Mucosa of gallbladder (tissue), 1 donor: ENCODE results near the gene SPNS2. TPM values are rescaled to one million over a fixed set of nuclear protein-coding genes. Genes with fewer than 3 reads are reported as not detected.
A peak's percentile ranks its signal among the peaks of the same experiment; 100 is the strongest.

Experiments used
- DNase-seq: peaks from one replicate; pipeline ENCODE4 v3.0.0-alpha.2; 2020; ENCODE audit warnings: low spot score
- total RNA-seq: library from RNA; stranded (reverse); gene quantifications from one replicate; pipeline ENCODE4 v1.2.1, GENCODE V29; 2021
- donor health status: DM: no; HTN: no; CAD: no.

Gene SPNS2
- total RNA-seq, 1 donor from 2014 or later = 158 TPM

DNA sequence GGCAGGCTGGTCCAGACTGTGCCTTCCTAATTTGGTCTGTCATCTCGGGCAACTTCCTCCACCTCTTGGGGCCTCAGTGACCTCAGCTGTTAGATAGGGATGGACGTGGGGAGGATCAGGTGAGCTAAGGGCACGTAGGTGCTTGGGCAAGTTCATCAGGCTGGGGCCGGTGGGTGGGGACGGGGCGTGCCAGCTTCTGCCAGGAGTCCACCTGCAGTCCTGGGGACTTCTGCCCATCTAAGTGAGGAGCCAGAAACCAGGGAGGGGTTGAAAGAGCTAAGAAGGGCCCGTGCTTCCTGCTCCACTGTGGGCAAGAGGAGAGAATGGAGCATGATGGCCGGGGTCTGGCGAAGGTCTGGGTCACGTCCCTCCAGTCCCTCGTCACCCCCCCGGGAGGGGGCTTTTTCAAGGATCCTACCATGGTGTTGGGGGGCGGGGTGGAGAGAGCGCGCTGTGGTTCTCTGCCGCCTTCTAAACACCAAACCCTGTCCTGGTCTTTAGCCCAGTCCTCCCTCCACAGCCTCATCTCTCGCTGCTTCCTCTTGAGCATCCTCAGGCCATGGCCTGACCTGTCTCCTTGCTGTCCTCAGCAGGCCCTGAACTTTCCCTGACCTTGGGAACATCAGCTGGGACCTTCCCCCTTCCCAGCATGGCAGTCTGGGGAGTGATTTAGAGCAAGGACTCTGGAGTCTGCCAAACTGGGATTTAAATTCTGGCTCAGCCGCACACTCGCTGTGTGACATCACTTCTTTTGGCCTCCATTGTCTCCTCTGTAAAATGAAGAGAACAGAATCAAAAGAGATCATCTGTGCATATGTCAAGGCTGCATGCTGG, 21.6 kb downstream of the SPNS2 start:
- DNase-seq = no peak

DNA sequence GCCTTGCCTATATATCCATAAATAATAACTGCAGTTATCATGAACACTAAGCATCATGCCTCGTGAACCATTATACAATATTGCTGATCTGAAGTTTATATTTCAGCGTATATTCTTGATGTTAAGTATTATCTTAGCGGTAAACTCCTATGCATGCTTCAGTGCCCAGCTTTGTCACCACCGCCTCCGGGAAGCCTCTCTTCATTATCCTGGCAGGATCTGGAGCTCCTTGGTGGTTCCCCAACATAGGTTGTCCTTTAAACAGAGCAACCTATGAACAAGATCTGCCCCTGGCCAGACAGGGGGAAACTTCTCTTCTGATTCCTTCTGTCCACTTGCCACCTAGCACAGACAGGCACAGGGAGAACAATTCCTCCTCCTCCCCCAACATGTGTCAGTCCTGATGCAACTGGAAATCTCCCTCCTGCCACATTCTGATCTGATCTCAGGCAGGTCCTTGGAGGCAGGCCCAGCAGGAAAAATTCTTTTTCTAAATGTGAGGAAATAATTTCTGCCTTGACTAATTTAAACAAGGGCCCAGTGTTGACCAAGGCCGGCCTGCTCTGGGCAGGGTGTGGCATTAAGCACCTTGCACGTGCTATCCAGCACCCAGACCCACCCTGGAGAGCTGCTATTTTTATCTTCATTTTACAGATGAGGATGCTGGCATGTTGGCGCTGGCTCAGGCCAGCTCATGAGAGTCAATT, 22.4 kb downstream of the SPNS2 start:
- peak; percentile 88 for DNase-seq

DNA sequence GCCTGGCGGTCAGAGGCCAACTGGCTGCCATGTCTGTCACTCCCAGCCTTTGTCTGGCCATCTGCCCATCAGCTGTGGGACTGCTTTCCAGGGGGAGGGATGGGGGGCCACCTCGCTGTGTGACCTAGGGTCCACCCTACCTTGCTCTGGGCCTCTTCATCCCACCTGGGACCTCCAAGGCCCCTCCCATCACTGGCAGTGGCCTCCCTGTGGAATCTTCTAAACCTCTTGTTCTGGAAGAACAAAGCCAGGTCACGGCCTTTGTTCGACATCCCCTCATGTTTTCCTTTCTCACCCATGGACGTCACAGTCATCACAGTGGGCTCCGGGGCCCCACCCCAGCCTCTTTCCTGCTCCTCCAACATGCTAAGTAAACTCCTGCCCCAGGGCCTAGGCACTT, 24.0 kb downstream of the SPNS2 start:
- no peak for DNase-seq

DNA sequence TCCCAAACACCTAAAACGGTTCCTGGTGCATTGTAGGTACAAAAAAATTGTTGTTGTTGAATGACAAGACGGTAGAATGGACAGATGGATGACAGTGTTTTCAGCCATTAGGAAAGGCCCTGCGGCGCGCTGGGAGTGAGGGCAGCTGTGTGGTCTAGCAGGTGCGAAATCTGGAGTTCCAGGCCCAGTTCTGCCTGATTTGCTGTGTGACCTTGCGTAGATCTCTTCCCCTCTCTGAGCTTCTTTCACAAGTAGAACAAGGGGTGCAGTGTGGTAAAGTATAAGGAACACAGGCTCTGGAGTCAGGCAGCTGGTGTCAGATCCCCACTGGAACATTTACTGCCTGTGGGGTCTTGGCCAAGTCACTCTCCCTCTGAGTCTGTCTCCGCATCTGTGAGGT, 25.3 kb downstream of the SPNS2 start:
- DNase-seq = no peak

DNA sequence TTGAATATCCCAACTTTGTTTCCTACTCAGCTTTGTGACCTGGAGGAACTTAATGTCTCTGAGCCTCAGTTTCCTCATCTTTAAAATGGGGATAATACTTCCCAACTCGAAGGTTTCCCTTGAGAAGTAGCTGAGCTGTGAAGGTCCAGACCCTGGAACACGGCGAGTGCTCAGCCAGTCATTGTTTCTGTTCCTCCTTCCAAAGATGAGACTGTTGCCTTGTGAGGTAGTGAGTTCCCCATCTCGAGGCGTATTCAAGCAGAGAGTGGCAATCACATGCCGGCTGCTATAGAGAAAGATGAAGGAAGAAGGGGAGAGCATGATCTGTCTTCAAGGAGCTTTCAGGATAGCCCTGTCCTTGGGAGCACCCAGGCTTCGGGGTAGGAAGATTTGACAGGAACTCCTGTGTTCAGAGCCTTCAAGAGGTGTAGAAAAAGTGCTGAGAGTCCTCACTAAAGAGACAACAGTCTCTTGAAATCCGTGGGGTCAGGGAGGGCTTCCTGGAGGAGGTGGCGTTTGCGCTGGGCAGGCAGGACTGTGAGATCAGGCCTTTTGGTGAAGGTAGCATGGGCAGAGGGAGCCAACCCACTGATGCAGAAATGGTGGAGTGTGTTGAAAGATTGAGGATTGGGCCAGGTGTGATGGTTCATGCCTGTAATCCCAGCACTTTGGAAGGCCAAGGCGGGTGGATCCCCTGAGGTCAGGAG, 27.2 kb downstream of the SPNS2 start:
- DNase-seq = no peak

DNA sequence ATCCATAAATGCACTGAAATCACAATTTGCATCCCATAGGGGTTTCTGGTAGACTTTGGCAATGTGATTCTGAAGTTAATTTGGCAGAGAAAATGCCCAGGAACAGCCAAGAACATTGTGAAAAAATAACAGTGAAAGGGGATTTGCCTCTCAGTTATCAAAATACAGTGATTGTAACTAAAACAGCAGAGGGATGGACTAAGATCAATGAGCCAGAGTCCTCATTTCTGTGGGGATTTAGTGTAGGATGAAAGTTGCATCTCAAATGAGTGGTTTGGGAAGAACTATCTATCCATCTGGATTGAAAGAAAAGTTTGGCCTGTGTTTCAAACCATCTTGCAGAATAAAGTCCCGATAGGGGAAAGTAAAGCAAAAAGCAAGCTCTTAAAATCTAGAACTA, 28.5 kb downstream of the SPNS2 start:
- no peak for DNase-seq

DNA sequence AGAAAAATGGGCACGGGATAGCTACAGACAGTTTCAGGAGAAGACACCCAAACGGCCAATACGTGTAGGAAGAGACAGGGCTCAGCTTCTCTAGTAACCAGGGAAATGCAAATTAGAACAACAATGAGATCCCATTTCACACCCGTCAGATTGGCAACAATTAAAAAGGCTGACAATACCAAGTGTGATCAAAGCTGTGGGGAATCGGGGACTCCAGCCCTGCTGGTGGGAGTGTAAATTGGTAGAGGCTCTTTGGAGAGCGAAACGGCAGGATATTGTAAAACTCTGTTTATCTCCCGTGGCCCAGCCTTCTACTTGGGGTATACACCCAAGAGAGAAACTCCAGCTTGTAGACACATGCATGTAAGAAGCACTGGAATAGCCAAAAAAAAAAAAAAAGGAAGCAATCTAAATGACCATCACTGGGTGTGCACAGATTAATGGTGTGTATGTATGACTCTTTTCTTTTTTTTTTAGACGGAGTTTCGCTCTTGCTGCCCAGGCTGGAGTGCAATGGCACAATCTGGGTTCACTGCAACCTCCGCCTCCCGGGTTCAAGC, 29.0 kb downstream of the SPNS2 start:
- DNase-seq = no peak

DNA sequence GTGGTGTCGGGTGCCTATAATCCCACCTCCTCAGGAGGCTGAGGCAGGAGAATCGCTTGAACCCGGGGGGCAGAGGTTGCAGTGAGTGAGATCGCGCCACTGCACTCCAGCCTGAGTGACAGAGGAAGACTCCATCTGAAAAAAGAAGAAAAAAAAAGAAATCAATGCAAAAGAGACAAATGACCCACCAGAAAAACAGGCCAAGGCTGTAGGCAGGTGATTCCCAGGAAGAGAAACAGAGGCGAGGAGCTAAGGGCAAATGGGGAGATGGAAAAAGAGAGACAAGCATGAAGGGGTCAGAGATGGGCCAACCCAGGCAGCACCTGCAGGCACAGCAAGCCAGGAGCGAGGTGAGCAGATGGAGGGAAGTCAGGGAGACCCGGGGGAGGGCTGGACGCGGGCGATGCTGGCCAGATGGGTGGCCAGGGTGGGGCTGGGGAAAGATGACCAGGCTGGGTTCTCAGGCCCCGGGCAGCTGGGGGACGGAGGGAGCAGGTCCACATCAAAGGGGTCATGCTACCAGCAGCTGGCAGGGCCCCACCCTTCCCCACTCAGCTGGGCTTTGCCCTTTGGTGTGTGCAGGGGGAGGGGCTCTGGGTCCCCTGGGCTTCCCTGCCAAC, 31.0 kb downstream of the SPNS2 start:
- no peak for DNase-seq

DNA sequence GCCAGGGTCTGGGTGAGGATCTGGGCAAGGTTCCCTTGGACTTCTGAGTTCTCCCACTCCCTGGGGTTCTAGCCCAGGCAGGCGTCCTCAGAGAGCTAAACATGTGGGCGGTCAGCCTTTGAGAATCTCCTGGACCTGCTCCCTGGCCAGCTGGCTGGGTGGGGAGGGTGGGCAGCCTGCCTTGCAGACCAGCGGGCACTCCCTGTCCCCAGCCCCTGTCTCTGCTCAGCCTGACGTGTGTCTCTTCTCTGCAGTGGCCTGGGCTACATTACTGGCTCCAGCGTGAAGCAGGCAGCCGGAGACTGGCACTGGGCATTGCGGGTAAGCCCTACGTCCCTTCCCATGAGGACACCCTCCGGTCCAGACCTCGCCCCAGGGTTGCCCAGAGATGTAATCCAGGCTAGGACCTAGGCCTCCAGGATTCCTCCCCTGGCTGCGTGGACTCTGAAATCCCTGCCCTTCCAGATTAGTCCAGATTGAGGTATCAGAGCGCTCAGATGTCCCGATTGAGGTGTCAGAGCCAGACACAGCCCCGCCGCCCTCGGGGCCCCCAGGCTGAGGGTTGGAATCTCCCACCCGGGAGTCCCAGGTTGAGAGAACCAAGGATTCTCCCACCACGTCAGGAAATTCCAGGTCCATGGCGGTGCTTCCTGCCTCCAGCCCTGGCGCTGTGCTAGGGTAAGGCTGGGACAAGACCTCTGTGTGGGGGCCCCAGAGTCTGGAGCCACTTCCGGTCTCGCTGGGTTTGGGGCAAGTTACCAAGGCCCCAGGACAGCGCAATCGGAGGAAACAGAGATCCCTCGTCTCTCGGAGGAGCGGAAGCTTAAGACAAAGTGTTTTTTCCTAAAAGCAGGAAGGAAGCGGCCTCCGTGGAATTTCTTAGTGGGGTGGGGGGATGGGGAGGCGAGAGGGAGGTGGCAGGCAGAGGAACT, 32.4 kb downstream of the SPNS2 start:
- DNase-seq = no peak

DNA sequence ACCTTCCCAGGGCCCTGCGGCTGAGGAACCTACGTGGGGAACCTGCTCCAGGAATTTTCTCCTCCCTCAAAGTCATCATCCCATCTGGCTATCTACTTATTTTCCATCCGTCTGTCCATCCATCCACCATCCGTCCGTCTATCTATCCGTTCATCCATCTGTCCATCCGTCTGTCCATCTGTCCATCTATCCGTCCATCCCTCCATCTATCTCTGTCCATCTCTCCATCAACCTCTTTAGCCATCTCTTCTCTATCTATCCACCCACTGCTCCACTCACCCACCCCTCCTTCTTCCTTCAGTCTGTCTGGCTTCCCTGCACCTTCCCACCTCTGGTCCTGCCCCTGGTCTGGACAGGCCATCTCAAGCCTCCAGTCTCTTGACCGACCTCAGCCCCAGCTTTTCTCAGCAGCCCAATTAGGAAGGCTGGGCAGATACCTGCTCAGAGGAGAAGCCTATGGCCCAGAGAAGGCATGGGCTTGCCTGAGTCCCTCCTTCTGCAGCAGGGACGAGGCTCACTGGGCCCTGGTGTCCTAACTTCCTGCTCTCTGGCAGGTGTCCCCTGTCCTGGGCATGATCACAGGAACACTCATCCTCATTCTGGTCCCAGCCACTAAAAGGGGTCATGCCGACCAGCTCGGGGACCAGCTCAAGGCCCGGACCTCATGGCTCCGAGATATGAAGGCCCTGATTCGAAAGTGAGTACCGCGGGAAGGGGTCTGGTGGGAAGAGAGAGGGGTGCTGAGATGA, 33.5 kb downstream of the SPNS2 start:
- no peak for DNase-seq

DNA sequence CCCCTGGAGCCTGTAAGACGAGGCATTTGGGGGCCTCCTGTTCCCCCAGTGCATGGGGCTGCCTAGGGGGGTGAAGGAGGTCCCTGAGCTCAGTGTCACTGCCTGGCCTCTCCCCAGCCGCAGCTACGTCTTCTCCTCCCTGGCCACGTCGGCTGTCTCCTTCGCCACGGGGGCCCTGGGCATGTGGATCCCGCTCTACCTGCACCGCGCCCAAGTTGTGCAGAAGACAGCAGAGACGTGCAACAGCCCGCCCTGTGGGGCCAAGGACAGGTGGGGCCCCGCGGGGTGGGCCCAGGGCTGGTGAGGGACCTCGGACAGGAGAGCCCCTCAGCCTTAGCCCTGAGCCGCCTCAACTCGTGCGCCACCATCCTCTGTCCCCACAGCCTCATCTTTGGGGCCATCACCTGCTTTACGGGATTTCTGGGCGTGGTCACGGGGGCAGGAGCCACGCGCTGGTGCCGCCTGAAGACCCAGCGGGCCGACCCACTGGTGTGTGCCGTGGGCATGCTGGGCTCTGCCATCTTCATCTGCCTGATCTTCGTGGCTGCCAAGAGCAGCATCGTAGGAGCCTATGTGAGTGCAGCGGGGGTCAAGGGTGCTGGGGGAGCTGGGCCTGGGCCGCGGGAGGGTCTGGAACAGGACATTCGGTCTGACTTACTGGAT, 34.3 kb downstream of the SPNS2 start:
- DNase-seq = no peak

DNA sequence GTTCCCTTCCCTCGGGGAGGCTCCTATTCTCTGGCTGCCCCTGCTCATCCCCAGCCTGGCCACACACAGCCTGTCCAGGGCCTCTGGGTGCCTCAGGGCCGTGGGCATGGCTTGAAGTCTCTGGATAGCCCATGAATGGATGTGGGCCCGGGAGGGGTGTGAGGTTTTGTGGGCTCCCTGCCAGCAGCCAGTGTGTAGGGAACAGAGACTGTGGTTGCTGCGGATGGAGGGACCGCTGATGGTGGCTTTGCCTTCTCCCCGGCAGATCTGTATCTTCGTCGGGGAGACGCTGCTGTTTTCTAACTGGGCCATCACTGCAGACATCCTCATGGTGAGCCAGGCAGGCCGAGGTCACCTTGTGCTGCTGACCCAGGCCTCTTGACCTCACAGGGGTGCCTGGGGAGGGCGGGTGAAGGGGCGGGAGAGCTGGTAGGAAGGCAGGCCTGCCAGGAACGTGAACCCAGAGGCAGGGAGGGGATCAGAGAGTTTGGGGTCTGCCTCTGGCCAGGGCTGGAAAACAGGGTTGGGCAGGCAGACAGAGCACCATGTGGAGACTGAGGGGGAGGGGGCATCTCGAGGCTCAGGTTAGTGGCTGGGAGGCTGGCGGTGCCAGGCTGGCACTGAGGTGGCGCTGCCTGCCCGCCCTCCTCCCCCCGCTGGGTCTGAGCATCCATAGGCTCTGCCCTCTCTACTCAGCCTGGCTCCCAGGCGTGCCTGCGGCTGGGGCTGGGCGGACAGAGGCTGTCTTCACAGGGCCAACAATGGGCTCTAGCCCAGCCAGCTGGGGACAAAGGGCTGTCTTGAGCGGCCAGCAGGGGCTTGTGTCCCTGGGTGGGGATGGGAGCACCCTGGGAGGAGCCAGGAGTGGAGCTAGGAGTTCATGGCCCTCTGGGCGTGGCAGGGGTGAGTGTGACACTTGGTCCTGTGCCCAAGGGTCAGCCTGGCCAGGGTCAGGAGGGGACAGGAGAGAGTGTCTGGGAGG, 35.1 kb downstream of the SPNS2 start:
- peak; percentile 89 for DNase-seq

DNA sequence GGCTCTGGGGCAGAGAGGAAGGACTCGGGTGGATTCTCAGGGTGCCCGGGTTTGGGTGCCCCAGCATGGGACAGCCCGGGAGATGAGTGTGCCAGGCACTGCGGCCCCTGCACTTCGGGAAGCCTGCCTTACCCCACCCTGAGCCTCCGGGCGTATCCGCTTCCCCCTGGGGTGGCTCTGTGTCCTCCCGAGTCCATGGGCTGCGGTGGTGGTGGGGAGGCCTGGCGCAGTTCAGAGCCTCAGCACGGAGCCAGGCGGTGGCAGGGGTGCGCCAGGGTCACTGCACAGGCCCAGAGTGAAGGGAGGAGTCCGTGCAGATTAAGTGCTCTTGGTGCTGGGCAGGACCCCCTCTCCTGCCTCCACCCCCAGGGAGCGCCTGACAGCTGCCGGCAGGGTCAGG, 35.8 kb downstream of the SPNS2 start:
- no peak for DNase-seq

DNA sequence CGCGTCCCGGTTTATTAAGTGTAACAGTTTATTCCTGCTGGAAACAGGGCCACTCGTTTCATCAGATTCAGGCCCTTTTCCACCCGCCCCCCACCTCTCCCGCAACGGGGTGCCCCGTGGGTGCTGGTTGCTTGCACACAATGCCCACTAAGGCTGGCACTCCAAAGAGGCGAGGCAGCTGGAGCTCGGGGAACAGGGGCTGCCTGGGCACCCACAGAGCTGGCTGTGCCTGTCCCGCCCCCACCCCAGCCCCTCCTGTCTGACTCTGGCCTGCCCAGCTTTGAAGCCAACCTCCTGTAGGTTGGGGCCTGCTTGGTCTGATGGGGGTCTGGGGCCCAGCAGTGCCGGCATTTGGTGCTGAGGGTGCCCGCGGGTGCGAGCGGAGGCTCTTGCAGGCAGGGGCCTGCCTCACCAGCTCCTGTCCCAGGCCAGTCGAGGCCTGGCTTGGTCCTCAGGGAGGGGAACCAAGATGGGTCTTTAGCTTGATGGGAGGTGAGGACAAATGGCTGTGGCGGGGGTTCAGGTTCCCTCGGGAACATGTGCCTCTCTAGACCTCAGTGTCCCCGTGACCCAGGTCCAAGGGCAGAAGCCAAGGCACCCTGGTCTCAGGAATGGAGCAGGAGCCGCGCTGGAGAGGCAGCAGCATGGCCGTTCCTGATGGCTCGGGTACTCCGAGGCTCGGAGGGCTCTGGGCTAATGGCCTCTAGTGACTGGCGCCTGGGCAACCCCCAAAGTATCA, 36.4 kb downstream of the SPNS2 start:
- DNase-seq = no peak

DNA sequence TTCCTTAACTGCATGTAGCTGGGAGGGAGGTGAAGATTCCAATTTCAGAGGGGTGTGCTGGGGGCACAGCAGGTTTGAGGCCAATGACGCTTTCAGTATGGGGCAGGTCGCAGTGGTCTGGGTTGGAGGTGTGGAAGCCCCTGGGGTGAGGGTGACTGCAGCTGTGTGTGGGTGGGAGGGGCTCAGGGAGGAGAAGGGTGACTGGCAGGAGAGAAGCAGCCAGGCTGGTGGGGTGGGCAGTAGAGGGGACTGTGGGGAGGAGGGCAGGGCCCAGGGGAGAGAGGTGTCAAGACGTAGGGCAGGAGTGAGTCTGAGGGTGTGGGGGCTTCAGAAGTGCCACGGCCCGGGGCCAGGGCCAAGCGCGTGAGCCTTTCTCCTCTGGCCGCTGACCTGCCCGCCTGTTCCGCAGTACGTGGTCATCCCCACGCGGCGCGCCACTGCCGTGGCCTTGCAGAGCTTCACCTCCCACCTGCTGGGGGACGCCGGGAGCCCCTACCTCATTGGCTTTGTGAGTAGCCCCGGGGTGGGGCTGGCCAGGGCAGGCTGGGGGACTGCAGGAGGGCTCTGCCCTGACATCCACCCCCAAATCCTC, 37.1 kb downstream of the SPNS2 start:
- no peak for DNase-seq

DNA sequence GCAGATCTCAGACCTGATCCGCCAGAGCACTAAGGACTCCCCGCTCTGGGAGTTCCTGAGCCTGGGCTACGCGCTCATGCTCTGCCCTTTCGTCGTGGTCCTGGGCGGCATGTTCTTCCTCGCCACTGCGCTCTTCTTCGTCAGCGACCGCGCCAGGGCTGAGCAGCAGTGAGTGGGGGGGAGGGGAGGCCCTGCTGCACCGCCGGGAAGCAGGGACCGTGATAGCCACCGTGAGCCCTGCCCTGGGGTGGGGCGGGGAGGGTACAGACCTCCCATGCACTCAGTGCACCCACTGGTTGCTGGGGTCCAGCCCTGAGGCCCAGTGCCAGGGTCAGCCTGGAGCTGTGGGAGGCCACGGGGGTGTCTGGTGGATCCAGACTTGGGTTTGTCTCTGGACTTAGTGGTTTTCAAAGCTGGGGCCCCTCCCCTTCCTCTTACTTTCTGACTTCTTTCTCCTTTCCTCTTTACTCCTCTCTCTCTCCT, 37.6 kb downstream of the SPNS2 start:
- DNase-seq = no peak
